Epithelial cell of esophagus (primary cell): Measurements from ENCODE around the gene RAI2.

Source experiments
- DNase-seq: peaks from one replicate; pipeline ENCODE4 v3.0.0; 2010; ENCODE audit warnings: low read depth
- H3K4me3 ChIP-seq: 2 replicates; pipeline ENCODE4 v1.5.1; 2011; ENCODE audit warnings: mild to moderate bottlenecking, low read length, control low read depth
- TF ChIP-seq, protein P1 (sequence below): IDR thresholded peaks from 2 replicates; pipeline ENCODE4 v1.5.1; 2011; ENCODE audit warnings: low read depth, mild to moderate bottlenecking, low read length, control low read depth, inconsistent platforms; ENCODE audit not compliant: insufficient read depth; ENCODE audit errors: missing control alignments

Gene RAI2

DNA sequence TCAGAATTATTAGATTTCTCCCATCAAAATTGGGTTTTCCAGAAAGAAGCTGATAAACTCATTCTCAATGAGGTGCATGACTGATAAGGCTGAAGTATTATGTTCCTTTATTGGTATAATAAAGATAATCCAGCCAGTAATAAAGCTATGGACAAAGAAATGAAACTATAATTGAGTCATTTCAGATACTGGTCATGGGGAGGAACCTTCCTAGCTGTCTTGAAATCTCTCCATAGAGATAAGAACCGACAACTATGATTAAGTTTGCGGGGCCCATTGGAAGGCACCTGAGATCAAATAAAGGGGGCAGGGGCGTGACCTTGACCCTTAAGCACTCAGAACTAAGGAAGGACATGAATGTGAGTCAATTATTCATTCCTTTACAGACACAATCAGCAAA is 47.8 kb downstream of the RAI2 start:
- H3K4me3 ChIP-seq = no peak overlapping the region
- TF ChIP-seq, protein P1, sequence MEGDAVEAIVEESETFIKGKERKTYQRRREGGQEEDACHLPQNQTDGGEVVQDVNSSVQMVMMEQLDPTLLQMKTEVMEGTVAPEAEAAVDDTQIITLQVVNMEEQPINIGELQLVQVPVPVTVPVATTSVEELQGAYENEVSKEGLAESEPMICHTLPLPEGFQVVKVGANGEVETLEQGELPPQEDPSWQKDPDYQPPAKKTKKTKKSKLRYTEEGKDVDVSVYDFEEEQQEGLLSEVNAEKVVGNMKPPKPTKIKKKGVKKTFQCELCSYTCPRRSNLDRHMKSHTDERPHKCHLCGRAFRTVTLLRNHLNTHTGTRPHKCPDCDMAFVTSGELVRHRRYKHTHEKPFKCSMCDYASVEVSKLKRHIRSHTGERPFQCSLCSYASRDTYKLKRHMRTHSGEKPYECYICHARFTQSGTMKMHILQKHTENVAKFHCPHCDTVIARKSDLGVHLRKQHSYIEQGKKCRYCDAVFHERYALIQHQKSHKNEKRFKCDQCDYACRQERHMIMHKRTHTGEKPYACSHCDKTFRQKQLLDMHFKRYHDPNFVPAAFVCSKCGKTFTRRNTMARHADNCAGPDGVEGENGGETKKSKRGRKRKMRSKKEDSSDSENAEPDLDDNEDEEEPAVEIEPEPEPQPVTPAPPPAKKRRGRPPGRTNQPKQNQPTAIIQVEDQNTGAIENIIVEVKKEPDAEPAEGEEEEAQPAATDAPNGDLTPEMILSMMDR = no peak
- DNase-seq = no peak

DNA sequence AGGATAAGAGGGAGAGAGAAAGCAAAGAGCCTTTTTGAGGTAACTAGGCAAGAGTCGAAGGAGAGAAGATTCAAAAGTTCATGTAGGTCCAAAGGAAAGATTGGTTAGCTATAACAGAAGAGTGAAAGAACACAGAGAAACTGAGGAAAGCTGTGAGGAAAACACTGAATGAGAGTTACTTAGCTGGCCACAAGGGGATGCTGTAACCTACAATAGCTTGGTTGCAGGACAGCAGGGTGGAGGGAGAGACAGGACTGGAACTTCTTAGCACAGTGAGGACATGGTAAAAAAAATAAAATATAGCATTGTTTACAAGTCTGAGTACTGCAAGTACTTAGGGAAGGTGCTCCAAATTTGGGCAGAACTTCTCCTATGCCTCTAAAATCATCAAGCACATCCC is 48.3 kb downstream of the RAI2 start:
- TF ChIP-seq, protein P1 = peak; percentile 54
- no peak overlapping the region for H3K4me3 ChIP-seq
- DNase-seq = peak; percentile 10

DNA sequence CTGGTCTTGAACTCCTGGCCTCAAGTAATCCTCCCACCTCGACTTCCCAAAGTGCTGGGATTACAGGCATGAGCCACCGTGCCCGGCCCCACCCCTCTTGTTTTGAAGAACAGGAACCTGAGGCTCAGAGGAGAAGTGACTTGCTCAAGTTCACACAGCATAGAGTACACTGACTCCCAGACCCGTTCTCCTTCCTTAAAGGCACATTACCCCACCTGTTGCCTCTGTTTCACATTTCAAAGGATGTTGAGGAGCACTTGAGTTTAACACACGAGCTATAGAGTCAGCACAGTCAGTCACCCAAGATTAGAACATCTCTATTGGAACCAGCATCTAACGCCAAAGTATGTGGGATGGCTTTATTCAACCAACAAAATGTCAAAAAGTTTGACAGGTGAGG is 51.1 kb downstream of the RAI2 start:
- TF ChIP-seq, protein P1 = no peak
- H3K4me3 ChIP-seq = no peak overlapping the region
- no peak for DNase-seq

DNA sequence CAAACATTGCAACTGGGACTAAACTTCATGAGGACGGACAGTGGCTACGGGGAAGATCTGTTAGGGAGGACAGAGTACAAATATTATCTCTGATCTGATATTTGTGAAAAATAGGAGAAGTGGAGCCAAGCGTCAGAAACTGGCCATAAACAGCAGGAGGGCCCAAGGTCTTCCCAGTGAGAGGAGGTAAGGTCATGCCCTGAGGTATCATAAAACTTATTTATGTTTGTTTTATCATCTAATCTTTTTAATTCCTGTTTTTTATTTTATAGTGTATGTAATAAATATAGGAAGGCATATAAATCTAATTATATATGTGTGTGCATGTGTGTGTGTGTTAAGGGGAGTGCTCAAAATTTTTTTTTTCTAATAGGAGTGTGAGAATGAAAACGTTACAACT is 51.8 kb downstream of the RAI2 start:
- DNase-seq = no peak
- TF ChIP-seq, protein P1 = no peak
- H3K4me3 ChIP-seq = no peak overlapping the region

DNA sequence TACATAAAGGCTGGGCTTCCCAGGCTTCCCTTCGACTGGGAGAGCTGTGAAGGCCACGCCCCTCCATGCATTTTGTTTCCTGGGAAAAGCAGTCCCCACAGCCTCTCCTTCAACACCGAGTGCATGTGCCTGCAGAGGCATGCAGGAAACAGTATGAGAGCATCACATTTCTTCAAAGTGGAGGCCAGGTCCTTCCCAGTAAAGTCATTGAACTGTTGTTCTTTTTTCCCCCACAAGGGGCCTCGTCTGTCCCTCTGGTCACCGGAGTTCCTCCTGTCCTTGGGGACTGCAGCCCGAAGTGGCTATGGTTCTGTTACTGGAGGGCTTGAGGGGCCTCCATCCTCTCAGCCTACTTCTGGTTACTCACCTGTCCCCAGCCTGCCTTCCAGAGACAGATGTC is 56.0 kb downstream of the RAI2 start:
- H3K4me3 ChIP-seq = no peak overlapping the region
- TF ChIP-seq, protein P1 = no peak
- DNase-seq = no peak

DNA sequence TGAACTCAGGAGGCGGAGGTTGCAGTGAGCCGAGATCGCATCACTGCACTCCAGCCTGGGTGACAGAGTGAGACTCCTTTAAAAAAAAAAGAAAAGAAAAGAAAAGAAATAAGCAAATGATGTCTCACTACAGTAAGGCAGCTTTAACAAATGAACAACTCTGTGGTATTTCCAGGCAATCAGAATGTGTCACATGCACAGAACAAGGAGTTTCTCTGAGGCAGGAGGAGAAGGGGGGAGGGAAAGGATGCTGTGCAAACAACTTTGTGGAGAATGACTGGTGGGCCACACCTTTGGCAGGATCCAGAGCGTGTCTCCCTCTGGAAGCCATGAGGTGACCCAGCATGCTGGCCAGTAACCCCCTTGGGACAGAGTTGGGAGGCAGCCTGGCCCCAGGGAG is 57.6 kb downstream of the RAI2 start:
- no peak overlapping the region for H3K4me3 ChIP-seq
- DNase-seq = no peak
- TF ChIP-seq, protein P1 = no peak

DNA sequence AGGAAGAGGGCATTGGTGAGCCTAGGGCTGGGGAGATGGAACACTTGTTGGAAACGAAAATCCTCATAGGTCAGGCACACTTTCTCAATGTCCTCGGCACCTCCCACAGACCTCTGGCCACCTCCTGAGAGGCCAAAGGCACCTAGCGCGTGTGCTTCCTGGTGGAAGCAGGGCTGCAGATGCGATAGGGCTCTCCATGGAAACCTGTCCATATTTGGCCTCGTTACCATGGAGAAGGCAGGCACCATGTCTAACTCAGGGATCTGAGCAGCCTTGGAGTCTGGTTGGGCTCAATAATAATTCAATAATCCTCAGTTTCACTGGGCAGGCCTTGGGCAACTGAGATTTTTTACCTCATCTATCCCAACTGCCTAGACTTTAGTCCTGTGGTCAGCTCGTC is 58.3 kb downstream of the RAI2 start:
- TF ChIP-seq, protein P1 = no peak
- no peak overlapping the region for H3K4me3 ChIP-seq
- no peak for DNase-seq
